ENCODE results near the gene TMEFF2.

DNA sequence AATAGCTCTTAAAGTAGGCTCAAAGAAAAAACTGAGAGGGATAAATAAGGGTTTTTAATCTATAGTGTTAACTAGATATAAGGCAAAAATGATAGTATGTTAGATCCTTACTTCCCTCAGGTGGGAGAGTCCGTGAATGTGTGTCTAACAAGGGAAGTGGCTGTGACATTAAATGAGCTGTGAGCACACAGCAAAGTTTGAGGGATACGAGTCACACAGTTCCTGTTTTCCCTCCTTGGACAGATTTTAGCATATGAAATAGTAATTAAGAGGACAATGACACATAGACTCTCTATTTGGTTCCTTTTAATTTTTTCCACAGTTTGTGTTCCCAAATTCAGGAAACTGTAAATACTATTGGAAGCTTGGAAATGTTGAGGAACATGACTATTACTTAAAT, 199.4 kb downstream of the TMEFF2 start:
- TF ChIP-seq, protein P1, sequence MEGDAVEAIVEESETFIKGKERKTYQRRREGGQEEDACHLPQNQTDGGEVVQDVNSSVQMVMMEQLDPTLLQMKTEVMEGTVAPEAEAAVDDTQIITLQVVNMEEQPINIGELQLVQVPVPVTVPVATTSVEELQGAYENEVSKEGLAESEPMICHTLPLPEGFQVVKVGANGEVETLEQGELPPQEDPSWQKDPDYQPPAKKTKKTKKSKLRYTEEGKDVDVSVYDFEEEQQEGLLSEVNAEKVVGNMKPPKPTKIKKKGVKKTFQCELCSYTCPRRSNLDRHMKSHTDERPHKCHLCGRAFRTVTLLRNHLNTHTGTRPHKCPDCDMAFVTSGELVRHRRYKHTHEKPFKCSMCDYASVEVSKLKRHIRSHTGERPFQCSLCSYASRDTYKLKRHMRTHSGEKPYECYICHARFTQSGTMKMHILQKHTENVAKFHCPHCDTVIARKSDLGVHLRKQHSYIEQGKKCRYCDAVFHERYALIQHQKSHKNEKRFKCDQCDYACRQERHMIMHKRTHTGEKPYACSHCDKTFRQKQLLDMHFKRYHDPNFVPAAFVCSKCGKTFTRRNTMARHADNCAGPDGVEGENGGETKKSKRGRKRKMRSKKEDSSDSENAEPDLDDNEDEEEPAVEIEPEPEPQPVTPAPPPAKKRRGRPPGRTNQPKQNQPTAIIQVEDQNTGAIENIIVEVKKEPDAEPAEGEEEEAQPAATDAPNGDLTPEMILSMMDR (IDR thresholded peaks at IDR 0.05) = no peak
- no peak for TF ChIP-seq ZFX (IDR thresholded peaks at IDR 0.05; ENCODE audit: borderline replicate concordance)

Data from 22Rv1 (cell line).